Skin of body (tissue), 3 donors: Measurements from ENCODE around the gene ZMYM4. TPM values are rescaled to one million over a fixed set of nuclear protein-coding genes. Genes with fewer than 3 reads are reported as not detected.
"Not testable (repeated sequence)": the region's sequence is repeated elsewhere in the genome, so short reads cannot be mapped to it uniquely, and the experiment has no call there.

ENCODE experiments used
- DNase-seq: peaks from one replicate; lab custom pipeline; 2025; lab: John Stamatoyannopoulos, UW
- small RNA-seq: library from RNA; depleted of rRNA; stranded (forward); fragments of <200 nt; gene quantifications from one replicate; pipeline ENCODE3, GENCODE V24; 2014; ENCODE audit warnings: low replicate concordance
- total RNA-seq: library from RNA; depleted of rRNA; stranded (reverse); fragments of >200 nt; gene quantifications from one replicate; pipeline ENCODE4 v1.2.3, GENCODE V29; 2014

The ZMYM4 gene
- total RNA-seq, 1 donor from 2014 or later = 39.7 TPM

DNA sequence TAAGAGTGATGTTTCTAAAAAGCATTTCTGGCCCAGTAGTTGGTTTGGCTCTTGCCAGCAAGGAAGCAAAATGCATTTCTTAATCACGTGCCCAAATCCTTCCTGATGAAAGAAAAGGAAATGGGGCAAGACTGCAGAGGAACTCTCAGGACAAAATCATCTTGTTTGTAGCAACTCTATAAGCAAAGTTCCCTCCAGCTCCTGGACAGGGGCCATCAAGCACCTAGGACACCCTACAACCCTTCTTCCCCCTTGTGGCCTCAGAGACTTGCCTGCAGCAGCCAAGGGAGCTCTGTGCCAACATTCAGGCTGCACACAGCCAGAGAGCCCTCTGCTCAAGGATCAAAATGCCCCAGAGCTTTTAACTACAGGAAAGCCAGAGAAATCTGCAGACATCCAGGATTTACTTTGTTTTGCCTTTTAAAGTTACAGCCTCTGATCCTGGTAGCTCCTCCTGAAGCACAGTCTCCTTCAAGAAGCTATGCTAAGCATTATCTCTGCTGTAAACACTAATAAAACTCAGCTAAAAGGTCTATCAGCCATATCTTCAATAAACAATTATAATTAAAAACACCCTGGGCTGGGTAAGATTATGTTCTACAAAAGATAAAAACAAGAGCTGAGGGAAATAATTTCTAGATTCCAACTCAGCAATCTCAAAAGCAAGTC lies 183.7 kb downstream of the ZMYM4 start:
- DNase-seq = no peak

DNA sequence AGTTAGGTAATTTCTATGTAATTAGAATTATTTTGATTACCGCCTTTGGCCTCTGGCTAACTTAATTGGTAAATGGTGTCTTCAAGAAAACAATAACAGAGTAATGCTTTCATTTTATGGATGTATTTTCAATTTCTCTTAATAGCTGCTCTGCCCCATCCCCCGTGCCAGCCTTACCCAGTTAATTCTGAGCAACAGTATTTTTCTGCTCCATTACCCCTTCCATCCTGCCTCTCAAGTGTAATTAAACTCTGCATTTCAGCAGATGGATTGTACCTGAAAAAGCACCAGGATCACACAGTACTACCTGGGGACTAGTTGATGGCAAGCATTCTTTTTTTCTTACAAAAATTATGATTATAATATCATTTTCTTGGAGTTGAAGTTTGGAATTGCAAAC lies 184.5 kb downstream of the ZMYM4 start:
- no peak for DNase-seq

DNA sequence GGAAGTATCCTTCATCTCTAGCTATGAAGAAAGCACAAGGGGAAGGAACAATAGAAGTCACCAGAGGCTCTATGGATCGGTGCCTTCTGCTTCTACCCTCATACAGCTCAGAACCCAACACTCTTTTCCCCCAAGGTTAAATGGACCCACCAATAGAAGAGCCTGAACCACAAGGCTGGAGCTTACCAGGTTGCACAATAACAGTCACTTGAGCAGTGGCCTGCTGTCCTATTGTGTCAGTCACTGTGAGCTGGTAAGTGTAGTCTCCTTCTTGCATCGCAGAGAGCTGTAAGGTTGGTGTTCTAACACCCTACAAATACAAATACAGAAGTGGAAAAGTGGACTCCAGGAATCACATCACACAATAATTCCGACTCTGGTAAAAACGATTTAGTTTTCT lies 185.7 kb downstream of the ZMYM4 start:
- DNase-seq = no peak

DNA sequence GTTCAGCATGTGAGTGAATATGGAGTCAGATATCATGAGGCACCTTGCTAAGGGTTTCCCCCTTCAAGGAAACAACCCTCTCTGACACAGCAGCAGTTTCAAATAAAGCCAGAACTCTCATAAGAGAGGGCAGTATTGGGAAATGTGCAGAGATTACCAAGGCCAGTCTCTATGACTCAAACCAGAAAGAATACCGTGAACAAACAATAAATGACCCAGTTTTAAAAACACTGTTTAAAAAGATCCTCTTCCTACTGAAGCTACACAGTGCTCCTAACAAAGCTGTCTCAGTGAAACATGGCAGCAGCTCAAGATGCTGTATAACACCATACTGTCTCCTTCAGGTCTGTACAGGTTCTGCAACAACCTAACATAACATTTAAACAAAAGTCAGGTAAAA lies 186.1 kb downstream of the ZMYM4 start:
- DNase-seq = no peak

DNA sequence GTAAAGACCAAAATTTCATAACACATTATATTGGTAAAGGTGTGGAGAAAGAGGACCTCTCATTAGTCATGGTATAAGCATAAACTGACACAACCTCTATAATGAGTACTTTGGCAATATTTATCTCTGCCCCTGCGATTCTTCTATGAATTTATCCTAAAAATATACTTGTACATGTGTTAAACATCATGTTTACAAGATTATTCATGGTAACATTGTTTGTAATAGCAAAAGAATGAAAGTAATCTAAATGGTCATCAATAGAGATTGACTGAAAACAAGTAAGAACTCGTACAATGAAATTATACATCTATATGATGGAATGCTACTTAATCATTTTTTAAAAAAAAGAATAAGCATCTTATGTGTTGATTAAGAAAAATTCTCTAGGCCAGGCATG lies 192.3 kb downstream of the ZMYM4 start:
- no peak for DNase-seq

DNA sequence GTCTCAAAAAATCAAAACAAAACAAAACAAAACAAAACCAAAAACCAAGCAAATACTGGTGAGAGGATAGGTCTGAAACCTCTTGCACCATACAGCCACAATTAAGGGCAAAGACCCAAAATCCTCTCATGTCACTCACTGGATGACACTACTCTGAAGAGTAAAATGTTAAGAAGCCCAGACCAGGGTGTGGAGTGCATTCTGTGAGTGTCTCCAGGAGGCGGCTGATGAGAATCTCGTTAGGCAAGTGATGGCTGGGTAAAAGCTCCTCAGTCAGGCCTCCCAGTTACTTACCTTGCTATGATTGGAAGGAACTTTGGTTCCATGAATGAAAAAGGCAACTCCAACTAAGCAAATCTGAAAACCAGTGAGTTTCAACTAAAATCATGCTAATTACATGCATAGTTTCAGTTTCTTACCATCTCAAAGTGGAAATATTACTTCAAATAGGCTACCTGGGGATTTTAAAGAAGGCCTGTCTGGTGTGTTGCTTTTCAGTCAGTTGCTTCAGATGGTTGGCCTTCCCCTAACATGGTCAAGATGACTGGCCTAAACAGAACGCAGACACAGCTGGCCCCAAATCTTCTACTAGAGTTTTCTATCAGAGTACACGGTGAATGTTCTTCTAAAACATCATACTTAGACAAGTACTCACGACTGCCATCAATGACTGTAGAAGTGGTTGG lies 193.6 kb downstream of the ZMYM4 start:
- no peak for DNase-seq

DNA sequence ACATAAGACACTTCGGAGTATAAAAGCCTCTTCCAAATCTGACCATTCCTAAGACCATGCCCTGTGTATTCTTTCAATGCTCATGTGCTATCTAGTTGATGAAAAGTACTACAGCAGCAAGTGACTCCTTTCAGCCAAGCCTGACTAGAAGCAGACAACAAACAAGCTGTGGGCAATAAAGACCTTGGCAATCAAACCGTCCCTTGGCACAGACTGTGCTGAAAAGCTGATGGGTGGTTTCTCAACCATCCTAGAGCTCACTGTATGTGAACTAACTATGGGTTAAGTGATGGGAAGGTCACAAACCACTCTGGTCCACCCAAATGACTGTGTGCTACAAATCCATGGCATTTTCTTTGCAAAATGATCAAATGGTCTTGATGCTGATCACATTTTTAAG lies 194.7 kb downstream of the ZMYM4 start:
- no peak for DNase-seq

DNA sequence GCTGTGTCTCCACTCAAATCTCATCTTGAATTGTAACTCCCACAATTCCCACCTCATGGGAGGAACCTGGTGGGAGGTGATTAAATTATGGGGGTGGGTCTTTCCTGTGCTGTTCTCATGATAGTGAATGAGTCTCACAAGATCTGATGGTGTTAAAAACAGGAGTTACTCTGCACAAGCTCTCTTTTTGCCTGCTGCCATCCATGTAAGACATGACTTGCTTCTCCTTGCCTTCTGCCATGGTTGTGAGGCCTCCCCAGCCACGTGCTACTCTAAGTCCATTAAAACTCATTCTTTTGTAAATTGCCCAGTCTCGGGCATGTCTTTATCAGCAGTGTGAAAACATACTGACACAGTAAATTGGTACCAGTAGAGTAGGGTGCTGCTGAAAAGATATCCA lies 195.2 kb downstream of the ZMYM4 start:
- not testable (repeated sequence) for DNase-seq

DNA sequence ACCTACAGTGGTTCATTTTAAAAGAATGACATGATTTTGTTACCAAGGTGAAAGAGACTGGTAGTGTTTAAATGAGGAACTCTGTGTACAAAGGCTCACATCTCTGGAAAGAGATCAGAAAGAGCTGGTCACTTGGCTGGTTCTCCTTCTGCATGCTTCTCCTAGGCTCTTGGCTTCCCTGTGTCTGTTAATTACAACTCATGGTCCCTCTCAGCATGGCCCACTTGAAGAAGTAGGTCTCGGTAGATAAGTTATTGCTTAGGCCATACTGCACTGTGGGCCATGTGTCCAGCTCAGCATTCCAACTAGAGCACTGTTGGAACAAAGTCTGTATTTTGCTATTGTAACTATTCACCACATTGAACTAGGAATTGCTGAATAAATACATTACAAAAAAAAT lies 197.6 kb downstream of the ZMYM4 start:
- DNase-seq = no peak

DNA sequence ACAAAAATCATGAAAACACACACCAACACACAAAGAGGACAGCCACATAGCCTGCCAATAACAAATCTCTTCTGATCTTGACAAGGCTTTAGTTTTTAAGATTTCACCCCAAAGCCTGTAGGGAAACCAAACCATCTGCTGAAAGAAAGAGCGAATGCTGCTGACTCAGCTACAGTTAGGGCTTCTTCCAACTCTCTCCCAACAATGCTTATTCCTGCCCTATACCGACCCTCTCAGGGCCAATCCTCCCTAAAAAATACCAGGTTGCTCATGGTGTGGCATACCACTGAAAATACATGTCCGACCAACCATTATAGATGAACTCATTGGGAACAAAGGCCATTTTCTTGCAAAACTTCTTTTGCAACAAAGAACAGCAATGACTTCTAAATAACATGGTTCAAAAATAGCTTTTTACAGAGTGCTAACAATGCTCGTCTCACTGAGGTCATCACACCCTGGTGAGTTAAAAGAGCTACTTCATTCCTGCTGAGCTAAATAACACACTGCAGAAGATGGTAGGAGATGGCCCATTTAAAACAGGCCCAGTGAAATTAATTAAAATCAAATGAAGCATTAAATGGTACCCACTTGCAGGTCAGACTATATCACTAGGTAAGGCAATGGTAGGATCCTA lies 202.6 kb downstream of the ZMYM4 start:
- DNase-seq = no peak

Small RNAs within 50 kb of the gene (small RNA-seq; reads per million reads assigned to genes)
- not detected for gene RF00091

Other genes starting within 250 kb of the ZMYM4 start
- gene ZMYM6, start 236.8 kb upstream of the ZMYM4 start, total RNA-seq = 20.2 TPM
- gene ZMYM1, start 189.3 kb upstream of the ZMYM4 start, total RNA-seq = 21.5 TPM
- 215 TPM for gene SFPQ, start 75.6 kb upstream of the ZMYM4 start, total RNA-seq